ENCODE measurements around the gene NEB.

The NEB gene, protein sequence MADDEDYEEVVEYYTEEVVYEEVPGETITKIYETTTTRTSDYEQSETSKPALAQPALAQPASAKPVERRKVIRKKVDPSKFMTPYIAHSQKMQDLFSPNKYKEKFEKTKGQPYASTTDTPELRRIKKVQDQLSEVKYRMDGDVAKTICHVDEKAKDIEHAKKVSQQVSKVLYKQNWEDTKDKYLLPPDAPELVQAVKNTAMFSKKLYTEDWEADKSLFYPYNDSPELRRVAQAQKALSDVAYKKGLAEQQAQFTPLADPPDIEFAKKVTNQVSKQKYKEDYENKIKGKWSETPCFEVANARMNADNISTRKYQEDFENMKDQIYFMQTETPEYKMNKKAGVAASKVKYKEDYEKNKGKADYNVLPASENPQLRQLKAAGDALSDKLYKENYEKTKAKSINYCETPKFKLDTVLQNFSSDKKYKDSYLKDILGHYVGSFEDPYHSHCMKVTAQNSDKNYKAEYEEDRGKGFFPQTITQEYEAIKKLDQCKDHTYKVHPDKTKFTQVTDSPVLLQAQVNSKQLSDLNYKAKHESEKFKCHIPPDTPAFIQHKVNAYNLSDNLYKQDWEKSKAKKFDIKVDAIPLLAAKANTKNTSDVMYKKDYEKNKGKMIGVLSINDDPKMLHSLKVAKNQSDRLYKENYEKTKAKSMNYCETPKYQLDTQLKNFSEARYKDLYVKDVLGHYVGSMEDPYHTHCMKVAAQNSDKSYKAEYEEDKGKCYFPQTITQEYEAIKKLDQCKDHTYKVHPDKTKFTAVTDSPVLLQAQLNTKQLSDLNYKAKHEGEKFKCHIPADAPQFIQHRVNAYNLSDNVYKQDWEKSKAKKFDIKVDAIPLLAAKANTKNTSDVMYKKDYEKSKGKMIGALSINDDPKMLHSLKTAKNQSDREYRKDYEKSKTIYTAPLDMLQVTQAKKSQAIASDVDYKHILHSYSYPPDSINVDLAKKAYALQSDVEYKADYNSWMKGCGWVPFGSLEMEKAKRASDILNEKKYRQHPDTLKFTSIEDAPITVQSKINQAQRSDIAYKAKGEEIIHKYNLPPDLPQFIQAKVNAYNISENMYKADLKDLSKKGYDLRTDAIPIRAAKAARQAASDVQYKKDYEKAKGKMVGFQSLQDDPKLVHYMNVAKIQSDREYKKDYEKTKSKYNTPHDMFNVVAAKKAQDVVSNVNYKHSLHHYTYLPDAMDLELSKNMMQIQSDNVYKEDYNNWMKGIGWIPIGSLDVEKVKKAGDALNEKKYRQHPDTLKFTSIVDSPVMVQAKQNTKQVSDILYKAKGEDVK (N-terminal part only)

DNA sequence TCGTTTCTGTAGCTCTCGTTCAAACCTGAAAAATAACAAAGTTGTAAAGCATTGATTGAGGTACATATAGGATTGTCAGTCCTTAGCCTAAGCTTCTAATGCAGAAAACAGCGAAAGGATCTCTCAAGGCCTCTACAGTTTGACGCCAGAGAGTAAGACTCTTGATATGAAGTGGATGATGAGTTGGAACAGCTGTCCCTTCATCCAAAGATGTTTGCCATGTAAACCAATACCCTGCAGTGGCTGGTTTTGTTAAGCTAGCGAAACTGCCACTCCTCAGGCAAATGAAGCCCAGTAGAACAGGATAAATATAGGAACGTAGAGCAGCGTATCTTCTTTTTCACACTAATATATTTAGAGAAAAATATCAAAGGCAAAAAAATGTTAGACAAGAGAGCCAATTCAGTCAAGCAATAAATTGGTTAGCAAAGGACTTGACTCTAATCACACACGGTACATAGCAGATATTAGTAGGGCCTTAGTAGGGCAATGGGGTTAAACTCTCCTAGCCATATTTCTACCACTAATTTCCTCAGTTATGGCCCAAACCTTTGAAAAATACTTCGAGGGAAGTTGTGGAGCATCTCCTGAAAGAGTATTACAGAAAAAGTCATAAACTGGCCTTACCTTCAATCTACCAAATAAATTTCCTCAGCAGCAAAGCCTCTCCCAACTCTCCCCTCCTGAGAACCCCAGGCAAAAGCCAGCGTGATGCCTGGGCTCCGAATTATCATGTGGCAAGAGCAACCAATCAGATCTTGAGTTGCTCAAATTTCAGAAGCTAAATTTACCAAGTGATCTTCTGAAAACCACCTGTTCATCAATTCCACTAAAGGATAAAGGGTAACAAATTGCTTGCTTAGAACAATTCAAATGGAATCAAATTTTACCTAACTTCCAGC lies at the start of gene NEB:
TSS of gene NEB (minus strand) at position 706 of the 902 bp plus-strand sequence. CDS start 1,320 bp downstream, outside the sequence.
- no peak for DNase-seq (ENCODE audit: low read depth)

DNA sequence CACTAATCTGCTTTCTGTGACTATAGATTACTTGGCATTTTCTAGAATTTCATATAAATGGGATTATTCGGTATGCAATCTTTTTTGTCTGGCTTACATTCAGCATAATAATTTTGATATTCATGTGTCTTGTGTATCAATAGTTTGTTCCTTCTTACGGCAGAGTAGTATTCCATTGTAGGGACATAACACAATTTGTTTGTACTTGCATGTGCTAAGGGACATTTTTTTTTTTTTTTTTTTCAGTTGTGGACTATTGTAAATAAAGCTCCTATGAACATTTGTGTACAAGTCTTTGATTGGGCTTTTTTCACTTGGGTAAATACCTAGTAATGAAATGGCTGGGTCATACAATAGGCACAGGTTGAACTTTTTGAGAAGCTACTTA lies 48.9 kb upstream of the NEB start:
- no peak for DNase-seq (ENCODE audit: low read depth)

DNA sequence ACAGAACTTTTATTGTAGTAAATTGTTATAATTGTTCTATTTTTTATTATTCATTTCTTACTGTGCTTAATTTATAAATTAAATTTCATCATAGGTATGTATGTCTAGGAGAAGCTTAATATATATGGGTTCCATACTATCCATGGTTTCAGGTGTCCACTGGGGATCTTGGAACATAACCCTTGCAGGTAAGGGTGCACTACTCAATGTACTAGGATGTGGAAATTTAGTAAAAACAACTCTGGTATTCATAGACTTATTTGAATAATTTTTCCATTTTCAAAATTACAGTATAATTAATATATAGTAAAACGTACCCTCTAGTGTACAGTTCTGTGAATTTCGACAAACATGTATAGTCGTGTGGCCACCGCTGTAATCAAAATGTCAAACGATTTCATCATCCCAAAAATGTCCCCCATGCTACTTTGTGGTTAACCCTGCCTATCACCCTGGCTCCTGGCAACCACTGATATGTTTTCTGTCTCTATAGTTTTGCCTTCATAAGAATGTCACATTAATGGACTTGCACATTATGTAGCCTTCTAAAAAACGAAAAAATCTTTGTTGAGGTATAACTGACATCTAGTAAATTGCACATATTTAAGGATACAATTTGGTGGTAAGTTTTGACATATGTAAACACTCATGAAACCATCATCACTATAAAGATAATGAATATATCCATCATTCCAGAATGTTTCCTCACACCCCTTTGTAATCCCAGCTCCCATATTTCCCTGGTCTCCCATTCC lies 48.3 kb upstream of the NEB start:
- DNase-seq (ENCODE audit: low read depth): no peak

DNA sequence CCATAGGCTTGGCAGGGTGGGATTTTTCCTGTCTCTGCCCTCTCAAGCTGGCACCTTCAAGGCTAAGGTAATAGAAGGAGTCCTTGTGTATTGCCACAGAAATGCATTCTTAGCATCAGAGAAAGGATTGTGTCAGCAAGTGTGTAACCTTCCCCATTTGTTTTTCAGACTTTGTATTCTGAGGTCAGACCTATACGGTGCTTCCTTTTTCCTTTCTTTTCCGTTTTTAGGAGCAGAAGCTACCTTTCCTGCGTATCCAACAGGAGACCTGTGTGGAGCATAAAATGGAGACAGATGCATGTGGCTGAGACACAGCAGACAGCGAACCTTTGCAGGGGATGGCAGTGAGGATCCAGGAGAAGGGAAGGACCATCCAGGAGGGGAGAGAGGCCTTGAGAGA lies 47.4 kb upstream of the NEB start:
- no peak for DNase-seq (ENCODE audit: low read depth)

DNA sequence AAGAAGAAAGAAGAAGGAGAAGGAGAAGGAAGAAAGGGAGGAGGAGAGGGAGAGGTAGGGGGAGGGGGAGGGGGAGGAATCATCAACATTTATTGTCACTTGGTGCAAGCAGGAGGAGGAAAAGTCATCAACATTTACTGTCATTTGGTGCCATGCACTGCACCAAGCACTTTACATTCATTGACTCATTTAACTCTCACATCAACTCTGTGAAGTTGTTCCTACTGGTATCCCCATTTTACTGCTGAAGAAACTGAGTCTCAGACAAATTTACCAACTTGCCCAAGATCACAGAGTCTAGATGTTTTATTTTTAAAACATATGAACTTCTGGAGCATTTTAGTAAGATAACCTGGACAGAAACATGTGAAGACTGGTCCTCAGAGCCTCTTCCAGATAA lies 46.7 kb upstream of the NEB start:
- no peak for DNase-seq (ENCODE audit: low read depth)

DNA sequence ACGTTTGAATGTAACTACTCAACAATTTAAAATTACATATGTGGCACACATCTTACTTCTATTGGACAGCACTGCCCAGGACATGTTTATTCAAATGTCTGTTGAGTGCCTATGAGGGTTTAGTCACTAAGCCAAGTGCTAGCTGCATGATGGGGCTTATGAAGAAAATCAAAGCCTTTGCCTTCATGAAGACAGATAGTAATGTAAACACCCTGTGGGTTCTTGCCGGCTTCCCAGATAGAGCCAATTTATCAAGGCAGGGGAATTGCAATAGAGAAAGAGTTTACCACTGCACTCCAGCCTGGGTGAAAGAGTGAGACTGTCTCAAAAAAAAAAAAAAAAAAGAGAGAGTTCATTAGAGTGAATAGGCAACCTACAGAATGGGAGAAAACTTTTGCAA lies 43.7 kb upstream of the NEB start:
- DNase-seq (ENCODE audit: low read depth): no peak

DNA sequence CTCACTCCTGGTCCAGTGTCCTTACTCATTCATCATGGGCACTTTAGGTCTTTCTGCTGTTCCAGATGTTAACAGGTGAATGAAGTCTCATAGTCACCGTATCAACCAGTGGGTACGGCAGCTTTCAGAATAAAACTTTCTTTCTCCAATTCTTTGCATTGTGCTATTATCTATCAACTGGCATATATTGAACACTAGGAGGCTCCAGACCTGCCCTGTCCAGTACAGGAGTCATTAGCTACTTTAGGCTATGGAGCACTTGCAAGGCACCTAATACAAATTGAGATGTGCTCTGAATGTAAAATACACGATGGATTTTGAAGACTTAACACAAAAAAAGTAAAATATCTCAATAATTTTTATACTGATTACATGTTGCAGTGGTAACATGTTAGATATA lies 43.2 kb upstream of the NEB start:
- DNase-seq (ENCODE audit: low read depth): no peak

DNA sequence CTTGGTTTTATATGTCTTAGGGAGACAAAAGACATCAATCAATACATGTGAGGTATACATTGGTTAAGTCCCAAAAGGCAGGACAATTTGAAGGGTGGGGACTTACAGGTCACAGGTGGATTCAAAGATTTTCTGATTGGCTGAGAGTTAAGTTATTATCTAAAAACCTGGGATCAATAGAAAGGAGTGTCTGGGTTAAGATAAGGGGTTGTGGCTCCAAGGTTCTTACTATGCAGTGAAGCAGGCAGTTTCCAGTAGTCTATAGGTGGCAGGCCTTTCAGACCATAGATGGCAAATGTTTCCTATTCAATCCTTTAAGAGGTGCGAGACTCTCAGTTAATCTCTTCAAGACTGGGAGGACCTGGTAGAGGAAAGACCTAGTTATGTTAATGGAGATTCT lies 42.1 kb upstream of the NEB start:
- DNase-seq (ENCODE audit: low read depth): no peak

DNA sequence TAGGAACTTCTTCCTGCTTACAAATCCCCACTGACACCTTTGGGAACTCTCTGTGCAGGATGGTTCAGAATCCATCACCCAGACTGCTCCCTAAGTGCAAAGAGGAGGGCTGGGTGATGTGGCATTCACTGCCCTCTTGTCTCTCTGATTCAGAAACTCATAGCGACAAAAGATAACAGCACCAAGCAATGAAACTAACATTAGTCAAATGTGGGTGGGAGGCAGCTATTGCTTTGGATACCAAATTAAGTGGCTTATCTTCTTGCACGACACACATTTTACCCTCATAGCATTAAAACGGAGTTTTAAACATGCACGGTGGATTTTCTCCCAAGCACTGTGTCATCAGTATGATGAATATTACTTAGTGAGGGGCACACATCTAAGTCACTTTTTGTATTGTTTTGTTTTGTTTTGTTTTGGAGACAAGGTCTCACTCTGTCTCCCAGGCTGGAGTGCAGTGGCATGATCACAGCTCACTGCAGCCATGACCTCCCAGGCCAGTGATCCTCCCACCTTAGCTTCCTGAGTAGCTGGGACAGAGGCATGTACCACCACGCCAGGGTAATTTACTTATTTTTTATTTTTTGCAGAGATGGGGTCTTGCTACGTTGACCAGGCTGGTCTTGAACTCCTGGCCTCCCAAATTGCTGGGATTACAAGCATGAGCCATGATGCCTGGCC lies 40.9 kb upstream of the NEB start:
- DNase-seq (ENCODE audit: low read depth): no peak

DNA sequence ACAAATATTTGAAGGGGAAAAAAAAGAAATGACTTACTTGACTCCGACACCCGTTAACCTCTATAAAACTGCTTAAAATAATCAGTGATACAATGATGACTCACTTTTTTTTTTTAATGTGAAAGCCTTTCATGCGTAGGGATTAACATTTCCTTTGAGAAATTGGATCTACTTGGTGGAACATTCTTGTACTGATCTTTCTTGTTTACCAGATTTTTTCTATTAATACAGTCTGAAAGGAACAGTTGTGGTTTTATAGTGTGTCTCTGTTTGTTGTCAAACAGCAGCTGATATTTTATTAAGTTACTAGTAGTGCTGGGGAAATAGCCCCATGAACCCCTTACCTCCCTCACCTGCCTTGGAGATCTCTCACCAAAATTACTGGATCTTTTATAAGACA lies 40.2 kb upstream of the NEB start:
- no peak for DNase-seq (ENCODE audit: low read depth)

DNA sequence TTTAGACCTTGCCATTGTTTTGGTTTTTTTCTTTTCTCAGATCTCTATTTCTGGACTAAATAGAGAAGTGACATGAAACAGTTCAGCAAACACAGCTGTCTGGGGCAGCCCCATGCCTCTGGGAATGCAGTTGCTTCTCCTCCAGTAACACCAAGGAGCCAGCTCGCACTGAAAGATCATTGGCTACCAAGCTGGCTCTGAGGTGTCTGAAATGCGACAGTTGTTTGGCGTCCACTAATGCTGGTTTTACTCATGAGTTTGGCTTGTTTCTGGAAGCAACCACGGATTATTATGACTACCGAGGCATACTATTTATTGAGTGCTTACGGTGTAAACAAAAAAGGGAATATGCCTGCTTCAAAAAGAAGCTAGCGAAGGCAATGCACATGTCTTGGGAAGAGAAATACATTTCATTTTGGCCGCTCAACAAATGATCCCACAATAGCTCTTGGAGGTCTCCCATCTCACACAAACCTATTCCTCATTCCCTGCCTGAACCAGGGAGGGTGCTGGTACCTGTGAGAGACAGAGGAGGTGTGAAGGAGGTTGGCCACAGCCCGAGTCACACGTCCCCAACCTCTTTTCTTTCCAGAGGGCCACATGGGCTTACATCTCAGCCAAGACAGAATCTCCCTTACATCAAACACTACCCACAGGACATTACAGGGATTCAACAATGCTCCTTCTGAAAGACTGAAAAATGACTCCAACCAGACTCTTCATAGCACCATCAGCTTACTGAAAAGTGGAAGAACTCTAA lies 37.5 kb upstream of the NEB start:
- no peak for DNase-seq (ENCODE audit: low read depth)

DNA sequence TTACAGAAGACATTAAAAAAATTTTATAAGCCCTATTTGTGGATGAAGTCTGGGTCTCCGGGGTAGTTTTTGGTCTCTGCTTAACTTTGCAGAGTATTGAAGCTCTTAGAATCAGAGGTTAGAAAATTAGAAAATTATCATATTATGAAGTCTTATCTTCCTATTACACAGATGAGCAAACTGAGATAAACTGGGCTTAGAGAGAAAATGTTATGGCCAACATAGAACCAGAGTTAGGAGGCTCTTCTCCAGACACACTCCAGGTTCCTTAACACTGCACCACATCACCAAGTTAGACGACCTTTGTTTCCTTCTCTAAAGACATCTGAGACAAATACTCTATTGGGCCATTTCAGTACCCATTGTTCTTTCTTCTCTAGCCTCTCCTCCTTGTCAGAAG lies 36.7 kb upstream of the NEB start:
- no peak for DNase-seq (ENCODE audit: low read depth)

DNA sequence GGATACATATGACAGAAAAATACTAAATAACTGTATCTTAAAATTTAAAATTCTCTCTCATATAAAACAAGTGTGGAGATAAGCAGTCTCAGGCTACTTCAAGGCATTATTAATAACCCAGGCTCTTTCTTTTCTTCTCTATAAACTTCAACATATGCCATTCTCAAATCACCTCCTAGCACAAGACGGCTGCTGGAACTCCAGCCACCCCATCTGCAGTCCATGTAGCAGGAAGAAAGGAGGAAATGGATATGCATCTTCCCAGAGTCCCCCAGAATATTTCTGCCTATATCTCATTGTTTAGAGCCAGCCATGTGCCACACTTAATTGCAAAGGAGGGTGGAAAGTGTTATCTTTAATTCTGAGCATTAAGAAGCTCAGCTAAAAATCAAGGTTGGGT lies 35.3 kb upstream of the NEB start:
- no peak for DNase-seq (ENCODE audit: low read depth)

DNA sequence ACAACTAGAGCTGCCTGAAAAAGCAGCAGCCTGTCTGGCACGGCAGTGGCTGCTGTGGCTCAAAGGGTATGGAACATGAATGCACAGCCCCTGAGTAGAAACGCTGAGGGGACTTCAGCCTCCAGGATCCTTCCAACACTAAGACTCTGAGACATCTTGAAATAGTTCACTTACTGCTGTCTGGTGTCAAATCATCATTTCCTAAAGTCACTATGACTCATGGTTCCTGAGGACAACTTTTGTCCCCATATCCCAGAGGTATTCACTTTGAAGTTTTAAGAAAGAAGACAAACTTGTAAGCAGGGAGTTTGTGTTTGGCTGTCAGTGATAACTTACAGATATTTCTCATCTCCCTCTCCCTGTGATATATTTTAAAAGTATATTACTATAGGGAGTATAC lies 33.3 kb upstream of the NEB start:
- no peak for DNase-seq (ENCODE audit: low read depth)

DNA sequence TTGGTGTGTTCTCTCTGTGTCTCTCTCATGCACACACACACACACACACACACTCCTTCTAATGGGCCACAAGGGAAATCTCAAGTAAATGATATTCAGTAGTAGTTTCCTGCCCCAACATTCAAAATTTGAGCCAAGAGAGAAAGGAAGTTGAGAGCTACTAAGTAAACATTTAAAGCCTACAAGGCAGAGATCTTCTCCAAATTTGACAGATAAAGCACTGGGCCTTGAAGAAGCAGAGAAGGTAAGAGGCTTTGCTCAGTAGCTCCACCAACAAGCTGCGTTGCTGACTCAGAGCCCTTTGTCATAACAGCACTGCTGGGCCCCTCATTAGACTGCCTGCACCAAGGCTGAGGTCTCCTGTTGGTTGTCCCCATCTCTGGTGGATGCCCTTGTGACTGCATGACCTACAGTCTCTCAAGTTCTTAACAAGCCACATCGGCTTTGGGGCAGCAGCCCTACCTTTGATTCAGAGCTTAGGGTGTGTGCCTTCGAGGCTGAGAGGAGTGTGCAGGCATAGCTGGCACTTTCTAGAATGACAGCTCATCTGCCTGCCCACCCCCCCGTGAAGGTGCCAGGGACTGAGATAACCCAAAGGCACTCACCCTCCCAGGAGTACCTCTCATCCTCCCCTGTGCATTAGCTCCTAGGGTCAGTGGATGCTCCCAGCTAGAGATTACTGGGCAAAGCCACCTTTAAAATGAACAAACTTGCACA lies 32.3 kb upstream of the NEB start:
- peak; percentile 12 for DNase-seq (ENCODE audit: low read depth)

DNA sequence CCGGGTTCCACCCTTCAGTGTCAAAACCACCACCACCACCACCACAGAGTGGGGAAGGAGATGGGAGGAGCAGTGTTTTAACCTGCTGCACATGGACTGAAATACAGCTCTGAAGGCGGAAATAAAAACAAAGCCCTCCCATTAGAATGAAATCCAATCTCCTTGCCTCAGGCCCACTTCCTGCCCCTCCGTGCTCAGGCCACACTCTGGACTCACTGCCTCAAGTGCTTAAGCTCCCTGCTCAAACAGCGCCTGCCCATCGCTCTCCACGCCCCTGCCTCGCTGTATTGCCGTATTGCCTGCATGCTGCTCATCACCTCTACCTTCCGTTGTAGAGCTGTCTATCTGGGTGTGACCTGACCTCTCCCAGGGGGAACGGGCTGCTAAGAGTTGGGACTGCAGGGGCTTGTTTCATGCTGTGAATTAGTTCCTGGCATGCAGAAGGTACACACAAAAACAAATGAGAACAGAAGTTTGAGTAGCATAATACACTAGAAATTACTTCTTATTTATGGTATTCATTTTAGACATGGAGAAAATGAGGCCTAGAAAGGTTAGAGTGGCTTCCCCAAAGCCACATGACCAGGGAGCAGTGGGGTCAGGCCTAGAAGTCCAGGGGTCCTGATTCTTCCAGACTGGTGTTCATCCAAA lies 31.6 kb upstream of the NEB start:
- no peak for DNase-seq (ENCODE audit: low read depth)

DNA sequence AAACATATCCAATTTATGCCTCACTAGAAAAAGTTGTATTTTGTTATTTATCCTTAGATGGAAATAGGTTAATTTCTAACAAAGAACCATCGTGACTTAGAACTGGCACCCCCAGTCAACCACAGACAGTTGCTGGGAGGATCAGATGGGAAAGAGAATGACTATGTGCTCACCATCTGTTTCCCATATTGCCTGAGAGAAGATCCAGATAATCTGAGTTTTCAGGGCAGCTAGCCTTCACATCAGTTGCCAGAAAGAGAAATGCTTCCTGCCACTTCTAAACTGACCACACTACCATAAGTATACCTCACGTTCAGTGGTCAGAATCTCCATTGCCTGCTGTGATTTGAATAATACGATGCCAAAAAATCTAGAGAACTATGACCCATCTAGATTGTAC lies 28.4 kb upstream of the NEB start:
- no peak for DNase-seq (ENCODE audit: low read depth)

DNA sequence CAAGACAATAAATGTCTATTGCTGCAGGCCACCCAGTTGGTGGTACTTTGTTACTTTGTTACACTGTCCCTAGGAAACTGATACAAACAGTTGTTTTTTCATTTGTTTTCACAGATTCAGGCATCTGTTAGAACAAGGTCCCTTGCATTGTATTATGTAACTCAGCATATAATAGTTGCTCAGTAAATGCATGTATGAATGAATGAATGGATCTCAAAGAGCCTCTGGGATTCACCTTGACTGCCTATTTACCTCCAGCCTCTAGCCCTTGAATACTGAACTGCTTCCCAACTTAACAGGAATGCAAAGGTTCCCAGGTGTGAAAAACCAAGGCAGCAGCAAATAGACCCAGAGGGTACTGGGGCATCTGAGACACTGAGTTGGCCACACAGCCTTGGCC lies 27.4 kb upstream of the NEB start:
- DNase-seq (ENCODE audit: low read depth): no peak

Measured in activated T-cell treated with anti-CD3 and anti-CD28 coated beads for 48 hours (primary cell).